ENCODE results near the gene YAE1.

DNA sequence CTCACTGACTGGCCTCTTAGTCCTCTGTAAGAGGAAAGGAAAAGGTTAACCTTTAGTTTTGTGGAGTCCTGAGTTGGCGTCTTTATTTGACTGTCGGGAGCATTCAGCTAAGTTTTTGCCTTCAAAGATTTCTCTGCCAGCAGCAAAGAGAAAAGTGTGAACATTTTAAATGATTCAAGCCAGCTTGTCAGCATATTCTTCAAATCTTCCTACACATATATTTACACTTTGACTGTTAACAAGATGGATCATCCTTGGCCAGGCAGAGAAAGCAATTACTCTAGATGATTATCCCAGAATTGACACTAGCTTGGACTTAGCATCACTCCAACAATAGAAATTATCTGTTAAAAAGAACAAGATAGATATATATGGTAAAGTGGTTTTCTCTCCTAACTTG is 15.8 kb upstream of the YAE1 start:
- TF ChIP-seq CTCF (IDR thresholded peaks at IDR 0.05; ENCODE audit: poor library complexity) = no peak
- TF ChIP-seq EZH2 (IDR thresholded peaks at IDR 0.05; ENCODE audit: borderline replicate concordance) = no peak
